Measurements from ENCODE around the gene PTK7.
A peak's percentile ranks its signal among the peaks of the same experiment; 100 is the strongest.

The PTK7 gene

GRCh38 chr6:43045371-43045930 lies 30.7 kb upstream of the PTK7 start:
- no peak overlapping the region for H3K4me3 Mint-ChIP-seq
- no peak for DNase-seq (ENCODE audit: low spot score in 2 of 2)

GRCh38 chr6:43047998-43048397 lies 28.1 kb upstream of the PTK7 start:
- peaks cover 27% of the 10 kb centered on the region for H3K36me3 Mint-ChIP-seq
- DNase-seq (ENCODE audit: low spot score in 2 of 2) (no peak), ATAC-seq (ENCODE audit: low read depth) (no peak)
- H3K4me3 Mint-ChIP-seq: no peak overlapping the region
- H3K4me1 Mint-ChIP-seq: peaks cover 18% of the 10 kb centered on the region
- H3K27me3 Mint-ChIP-seq: no peaks in the 10 kb centered on the region
- H3K27ac Mint-ChIP-seq: no peak overlapping the region
- no peaks in the 10 kb centered on the region for H3K9me3 Mint-ChIP-seq

More at GRCh38 chr6:43045371-43045930, 30.7 kb upstream of the PTK7 start:
- Mint-ChIP-seq H3K27ac (no peak overlapping the region), H3K4me1 (peaks cover under 1% of the 10 kb centered on the region), H3K9me3 (no peaks in the 10 kb centered on the region), H3K36me3 (peaks cover 28% of the 10 kb centered on the region), H3K27me3 (no peaks in the 10 kb centered on the region)
- ATAC-seq (ENCODE audit: low read depth): no peak

GRCh38 chr6:43050981-43051380 lies 25.1 kb upstream of the PTK7 start:
- no peaks in the 10 kb centered on the region for H3K27me3 Mint-ChIP-seq
- peaks cover 28% of the 10 kb centered on the region for H3K4me1 Mint-ChIP-seq
- peak overlapping the region; percentile 96 for H3K27ac Mint-ChIP-seq
- H3K36me3 Mint-ChIP-seq: peaks cover 19% of the 10 kb centered on the region
- H3K4me3 Mint-ChIP-seq: no peak overlapping the region
- no peak for ATAC-seq (ENCODE audit: low read depth)
- no peak for DNase-seq (ENCODE audit: low spot score in 2 of 2)
- no peaks in the 10 kb centered on the region for H3K9me3 Mint-ChIP-seq

GRCh38 chr6:43052225-43052841 lies 23.8 kb upstream of the PTK7 start:
- DNase-seq (ENCODE audit: low spot score in 2 of 2): no peak
- peak overlapping the region; percentile 97 for H3K4me3 Mint-ChIP-seq
- H3K27ac Mint-ChIP-seq: peak overlapping the region; percentile 96
- peaks cover 28% of the 10 kb centered on the region for H3K4me1 Mint-ChIP-seq
- no peaks in the 10 kb centered on the region for H3K9me3 Mint-ChIP-seq
- H3K36me3 Mint-ChIP-seq: peaks cover 17% of the 10 kb centered on the region
- H3K27me3 Mint-ChIP-seq: no peaks in the 10 kb centered on the region
- no peak for ATAC-seq (ENCODE audit: low read depth)

GRCh38 chr6:43052842-43053544 lies 23.1 kb upstream of the PTK7 start:
- DNase-seq (ENCODE audit: low spot score in 2 of 2) (no peak), ATAC-seq (ENCODE audit: low read depth) (peak; percentile 14)
- Mint-ChIP-seq H3K36me3 (peaks cover 16% of the 10 kb centered on the region), H3K4me1 (peaks cover 31% of the 10 kb centered on the region), H3K27ac (peak overlapping the region; percentile 96), H3K9me3 (no peaks in the 10 kb centered on the region), H3K27me3 (no peaks in the 10 kb centered on the region), H3K4me3 (peak overlapping the region; percentile 97)

GRCh38 chr6:43053545-43054205 lies 22.4 kb upstream of the PTK7 start, which contains the start of gene CUL7:
TSS of gene CUL7 (minus strand) at chr6:43053851. CDS start at chr6:43052788, 1,063 bp downstream.
- H3K4me1 Mint-ChIP-seq: peaks cover 36% of the 10 kb centered on the region
- peak; percentile 98 for ATAC-seq (ENCODE audit: low read depth)
- H3K4me3 Mint-ChIP-seq: peak within 1 kb of the TSS; percentile 97
- peak; percentile 63 to 66 for DNase-seq (ENCODE audit: low spot score in 2 of 2)
- H3K27ac Mint-ChIP-seq: peak within 1 kb of the TSS; percentile 96
- H3K27me3 Mint-ChIP-seq: no peaks in the 10 kb centered on the region
- H3K36me3 Mint-ChIP-seq: peaks cover 16% of the 10 kb centered on the region
- H3K9me3 Mint-ChIP-seq: no peaks in the 10 kb centered on the region

GRCh38 chr6:43054206-43054943 lies 21.7 kb upstream of the PTK7 start:
- H3K36me3 Mint-ChIP-seq: peaks cover 13% of the 10 kb centered on the region
- H3K4me1 Mint-ChIP-seq: peaks cover 37% of the 10 kb centered on the region
- peak overlapping the region; percentile 97 for H3K4me3 Mint-ChIP-seq

GRCh38 chr6:43055966-43056365 lies 20.1 kb upstream of the PTK7 start:
- peaks cover 35% of the 10 kb centered on the region for H3K4me1 Mint-ChIP-seq
- no peak overlapping the region for H3K4me3 Mint-ChIP-seq
- ATAC-seq (ENCODE audit: low read depth) (no peak), DNase-seq (ENCODE audit: low spot score in 2 of 2) (no peak)
- no peak overlapping the region for H3K27ac Mint-ChIP-seq
- H3K36me3 Mint-ChIP-seq: peaks cover 3% of the 10 kb centered on the region
- no peaks in the 10 kb centered on the region for H3K27me3 Mint-ChIP-seq
- H3K9me3 Mint-ChIP-seq: no peaks in the 10 kb centered on the region

More at GRCh38 chr6:43054206-43054943, 21.7 kb upstream of the PTK7 start:
- Mint-ChIP-seq H3K27me3 (no peaks in the 10 kb centered on the region), H3K9me3 (no peaks in the 10 kb centered on the region), H3K27ac (peak overlapping the region; percentile 96)
- no peak for DNase-seq (ENCODE audit: low spot score in 2 of 2)
- no peak for ATAC-seq (ENCODE audit: low read depth)

GRCh38 chr6:43058531-43058930 lies 17.6 kb upstream of the PTK7 start:
- Mint-ChIP-seq H3K27ac (peak overlapping the region; percentile 98), H3K4me1 (peaks cover 23% of the 10 kb centered on the region), H3K27me3 (no peaks in the 10 kb centered on the region), H3K4me3 (peak overlapping the region; percentile 97), H3K36me3 (peaks cover 9% of the 10 kb centered on the region), H3K9me3 (no peaks in the 10 kb centered on the region)
- ATAC-seq (ENCODE audit: low read depth) (no peak), DNase-seq (ENCODE audit: low spot score in 2 of 2) (no peak)

GRCh38 chr6:43059168-43060033 lies 16.7 kb upstream of the PTK7 start, which contains the start of the genes KLC4 and MRPL2:
TSS of gene KLC4 (plus strand) at chr6:43059631. CDS start at chr6:43061336, 1,705 bp downstream.
TSS of gene MRPL2 (minus strand) at chr6:43059434. CDS start at chr6:43059381, 53 bp downstream.
- H3K27ac Mint-ChIP-seq: peak within 1 kb of the TSS; percentile 98
- no peaks in the 10 kb centered on the region for H3K9me3 Mint-ChIP-seq
- peaks cover 12% of the 10 kb centered on the region for H3K36me3 Mint-ChIP-seq
- ATAC-seq (ENCODE audit: low read depth) (peak; percentile 95), DNase-seq (ENCODE audit: low spot score in 2 of 2) (peak; percentile 93 to 95)
- no peaks in the 10 kb centered on the region for H3K27me3 Mint-ChIP-seq
- H3K4me3 Mint-ChIP-seq: peak within 1 kb of the TSS; percentile 97
- H3K4me1 Mint-ChIP-seq: peaks cover 16% of the 10 kb centered on the region

- peak overlapping the region; percentile 98 for H3K27ac Mint-ChIP-seq
- DNase-seq (ENCODE audit: low spot score in 2 of 2): no peak
- H3K4me3 Mint-ChIP-seq: peak overlapping the region; percentile 97
- no peak for ATAC-seq (ENCODE audit: low read depth)
- peaks cover 16% of the 10 kb centered on the region for H3K36me3 Mint-ChIP-seq
- H3K27me3 Mint-ChIP-seq: no peaks in the 10 kb centered on the region
- no peaks in the 10 kb centered on the region for H3K9me3 Mint-ChIP-seq
- peaks cover 16% of the 10 kb centered on the region for H3K4me1 Mint-ChIP-seq
Measured at GRCh38 chr6:43060034-43060754, 15.9 kb upstream of the PTK7 start.
